ENCODE measurements around the gene ACTMAP. TPM values are rescaled to one million over a fixed set of nuclear protein-coding genes. Genes with fewer than 3 reads are reported as not detected.

ACTMAP gene
- total RNA-seq, 2 donors from 2014 or later = 0.68 to 1.1 TPM

DNA sequence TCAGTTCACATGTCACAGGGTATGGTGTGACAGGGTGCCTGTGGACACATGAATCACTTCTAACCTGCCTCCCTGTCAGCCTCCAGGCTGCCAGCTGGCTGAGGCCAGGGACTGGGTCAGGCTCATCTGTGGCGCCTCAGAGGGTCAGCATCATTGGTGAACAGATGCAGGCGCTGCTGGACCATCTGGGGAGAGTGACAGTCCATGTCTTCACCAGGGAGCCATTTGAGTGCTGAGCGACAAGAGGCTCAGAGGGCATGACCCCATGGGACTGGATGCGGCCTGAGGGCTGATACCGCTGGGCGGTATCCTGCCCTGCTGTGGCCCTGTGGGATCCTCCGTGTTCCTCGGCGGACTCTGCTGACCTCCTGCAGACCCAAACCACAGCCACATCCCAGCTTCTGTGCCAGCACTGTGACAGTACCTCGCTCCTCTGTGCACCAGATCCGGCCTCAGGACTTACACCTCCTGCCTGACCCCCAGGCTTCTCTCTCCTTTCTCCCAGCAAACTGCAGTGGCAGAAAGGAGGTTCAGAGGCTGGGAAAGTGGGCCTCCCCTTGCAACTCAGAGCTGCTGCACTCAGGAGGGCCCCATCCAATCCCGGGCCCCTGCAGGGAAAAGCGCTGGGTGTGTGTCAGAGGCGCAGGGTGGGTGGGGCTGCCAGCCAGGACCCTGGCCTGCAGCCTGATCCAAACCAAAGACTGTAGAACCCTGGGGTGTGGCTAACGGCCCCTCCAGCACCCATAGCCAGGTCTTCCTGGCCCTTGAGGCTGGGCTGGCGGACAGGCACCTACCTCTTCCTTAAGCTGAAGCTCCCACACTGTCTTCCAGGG lies 10.2 kb downstream of the ACTMAP start:
- TF ChIP-seq, protein P1, sequence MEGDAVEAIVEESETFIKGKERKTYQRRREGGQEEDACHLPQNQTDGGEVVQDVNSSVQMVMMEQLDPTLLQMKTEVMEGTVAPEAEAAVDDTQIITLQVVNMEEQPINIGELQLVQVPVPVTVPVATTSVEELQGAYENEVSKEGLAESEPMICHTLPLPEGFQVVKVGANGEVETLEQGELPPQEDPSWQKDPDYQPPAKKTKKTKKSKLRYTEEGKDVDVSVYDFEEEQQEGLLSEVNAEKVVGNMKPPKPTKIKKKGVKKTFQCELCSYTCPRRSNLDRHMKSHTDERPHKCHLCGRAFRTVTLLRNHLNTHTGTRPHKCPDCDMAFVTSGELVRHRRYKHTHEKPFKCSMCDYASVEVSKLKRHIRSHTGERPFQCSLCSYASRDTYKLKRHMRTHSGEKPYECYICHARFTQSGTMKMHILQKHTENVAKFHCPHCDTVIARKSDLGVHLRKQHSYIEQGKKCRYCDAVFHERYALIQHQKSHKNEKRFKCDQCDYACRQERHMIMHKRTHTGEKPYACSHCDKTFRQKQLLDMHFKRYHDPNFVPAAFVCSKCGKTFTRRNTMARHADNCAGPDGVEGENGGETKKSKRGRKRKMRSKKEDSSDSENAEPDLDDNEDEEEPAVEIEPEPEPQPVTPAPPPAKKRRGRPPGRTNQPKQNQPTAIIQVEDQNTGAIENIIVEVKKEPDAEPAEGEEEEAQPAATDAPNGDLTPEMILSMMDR (IDR thresholded peaks at IDR 0.05) = no peak
- H3K27me3 ChIP-seq (replicated peaks; ENCODE audit: insufficient read depth) = no peaks in the 10 kb centered on the region
- H3K9me3 ChIP-seq = no peaks in the 10 kb centered on the region
- H3K4me3 ChIP-seq = no peak overlapping the region
- ATAC-seq (ENCODE audit: insufficient number of reproducible peaks, low FRiP score, low read depth) (no peak), DNase-seq (ENCODE audit: low spot score) (no peak)
- H3K27ac ChIP-seq = peak overlapping the region; percentile 37 to 65
- peaks cover 0 to 20% of the 10 kb centered on the region in 2 donors for H3K4me1 ChIP-seq (ENCODE audit: control insufficient read depth in 1 of 2, low read depth in 2 of 2)
- H3K36me3 ChIP-seq = peaks cover 38% of the 10 kb centered on the region

DNA sequence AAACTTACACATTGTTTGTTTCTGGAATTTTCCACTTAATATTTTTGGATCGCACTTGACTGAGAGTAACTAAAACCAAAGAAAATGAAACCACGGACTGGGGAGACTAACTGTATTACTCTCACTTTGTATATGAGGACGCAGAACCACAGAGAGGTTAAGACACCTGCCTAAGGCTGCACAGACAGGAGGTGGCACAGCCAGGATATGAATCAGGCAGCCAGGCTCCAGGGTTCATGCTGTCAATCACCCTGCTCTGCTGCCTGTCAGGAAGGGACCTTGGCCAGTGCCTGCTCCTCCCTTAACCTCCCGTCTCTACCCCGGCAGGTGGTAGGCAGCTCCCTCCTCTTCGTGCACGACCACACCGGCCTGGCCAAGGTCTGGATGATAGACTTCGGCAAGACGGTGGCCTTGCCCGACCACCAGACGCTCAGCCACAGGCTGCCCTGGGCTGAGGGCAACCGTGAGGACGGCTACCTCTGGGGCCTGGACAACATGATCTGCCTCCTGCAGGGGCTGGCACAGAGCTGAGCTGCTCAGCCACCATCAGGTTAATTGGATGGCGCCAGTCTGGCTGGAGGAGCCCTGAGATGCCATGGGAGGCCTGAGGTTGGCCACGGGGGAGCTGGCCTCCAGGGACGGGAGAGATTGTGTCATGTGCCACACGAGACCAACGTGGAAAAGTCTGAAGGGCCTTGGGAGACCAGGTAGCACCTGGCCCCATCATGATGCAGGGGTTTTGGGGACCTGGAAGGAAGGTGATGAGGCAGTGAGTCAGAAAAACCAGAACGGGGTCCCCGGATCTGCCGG lies 11.0 kb downstream of the ACTMAP start:
- Histone ChIP-seq H3K36me3 (peaks cover 46% of the 10 kb centered on the region), H3K4me3 (no peak overlapping the region), H3K27ac (peak overlapping the region in 1 of 2 donors; percentile 37), H3K4me1 (ENCODE audit: control insufficient read depth in 1 of 2, low read depth in 2 of 2) (peaks cover 0 to 18% of the 10 kb centered on the region in 2 donors), H3K9me3 (no peaks in the 10 kb centered on the region), H3K27me3 (replicated peaks; ENCODE audit: insufficient read depth) (no peaks in the 10 kb centered on the region)
- TF ChIP-seq, protein P1 (IDR thresholded peaks at IDR 0.05) = no peak
- DNase-seq (ENCODE audit: low spot score) (no peak), ATAC-seq (ENCODE audit: insufficient number of reproducible peaks, low FRiP score, low read depth) (no peak)

DNA sequence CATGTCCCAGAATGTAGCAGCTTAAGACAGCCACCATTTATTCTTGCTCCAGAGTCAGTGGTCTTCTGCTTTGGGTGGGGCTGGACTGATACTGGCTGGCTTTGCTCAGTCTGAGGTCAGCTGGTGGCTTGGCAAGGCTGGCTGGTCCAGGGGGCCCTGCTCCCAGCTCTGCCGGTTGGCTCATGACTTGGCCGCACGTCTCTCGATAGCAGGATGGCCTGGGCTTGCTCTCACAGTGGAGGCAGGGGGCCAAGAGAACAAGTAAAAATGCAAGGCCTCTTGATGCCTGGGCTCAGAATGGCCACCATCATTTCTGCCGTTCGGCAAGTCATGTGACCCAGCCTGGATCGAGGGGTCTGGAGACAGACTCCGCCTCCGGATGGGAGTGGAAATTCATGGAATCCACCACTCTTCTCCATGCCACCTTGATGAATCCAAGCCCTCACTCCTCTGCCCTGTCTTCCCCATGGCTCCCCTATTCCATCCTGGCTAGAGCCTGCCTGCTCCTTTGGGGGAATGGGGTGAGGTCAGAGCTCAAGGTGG lies 13.1 kb downstream of the ACTMAP start:
- Histone ChIP-seq H3K27ac (no peak overlapping the region), H3K36me3 (peaks cover 62% of the 10 kb centered on the region)

DNA sequence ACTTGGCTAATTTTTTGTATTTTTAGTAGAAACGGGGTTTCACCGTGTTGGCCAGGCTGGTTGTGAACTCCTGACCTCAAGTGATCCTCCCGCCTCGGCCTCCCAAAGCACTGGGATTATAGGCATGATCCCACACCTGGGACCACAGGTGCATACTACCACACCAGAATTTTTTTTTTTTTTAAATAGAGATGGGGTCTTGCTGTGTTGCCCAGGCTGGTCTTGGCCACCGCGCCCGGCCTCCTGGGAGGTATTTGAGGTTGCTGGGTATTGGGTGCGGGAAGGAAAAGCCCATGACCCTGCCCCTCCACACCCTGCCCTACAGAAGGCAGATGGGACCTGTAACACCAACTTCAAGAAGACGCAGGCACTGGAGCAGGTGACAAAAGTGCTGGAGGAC lies 13.6 kb downstream of the ACTMAP start:
- Histone ChIP-seq H3K9me3 (no peaks in the 10 kb centered on the region), H3K27ac (no peak overlapping the region), H3K27me3 (replicated peaks; ENCODE audit: insufficient read depth) (no peaks in the 10 kb centered on the region), H3K36me3 (peaks cover 63% of the 10 kb centered on the region), H3K4me1 (ENCODE audit: control insufficient read depth in 1 of 2, low read depth in 2 of 2) (peaks cover 0 to 18% of the 10 kb centered on the region in 2 donors), H3K4me3 (no peak overlapping the region)
- TF ChIP-seq, protein P1 (IDR thresholded peaks at IDR 0.05) = no peak
- ATAC-seq (ENCODE audit: insufficient number of reproducible peaks, low FRiP score, low read depth) (no peak), DNase-seq (ENCODE audit: low spot score) (no peak)

More for the DNA sequence above, 13.1 kb downstream of the ACTMAP start:
- H3K27me3 ChIP-seq (replicated peaks; ENCODE audit: insufficient read depth) = no peaks in the 10 kb centered on the region
- ATAC-seq (ENCODE audit: insufficient number of reproducible peaks, low FRiP score, low read depth) = no peak
- no peaks in the 10 kb centered on the region for H3K9me3 ChIP-seq
- no peak overlapping the region for H3K4me3 ChIP-seq
- TF ChIP-seq, protein P1 (IDR thresholded peaks at IDR 0.05) = no peak
- no peak for DNase-seq (ENCODE audit: low spot score)
- peaks cover 0 to 18% of the 10 kb centered on the region in 2 donors for H3K4me1 ChIP-seq (ENCODE audit: control insufficient read depth in 1 of 2, low read depth in 2 of 2)
